HUES6 (cell line): ENCODE data around the gene XYLT1.

Experiments
- H3K27ac ChIP-seq: 2 replicates; pipeline ENCODE4 v1.7.0; 2013; ENCODE audit warnings: low read depth, mild to moderate bottlenecking, low read length, inconsistent platforms
- H3K27me3 ChIP-seq: 2 replicates; pipeline ENCODE4 v1.6.1; 2013; ENCODE audit warnings: low read length; ENCODE audit not compliant: control insufficient read depth, insufficient read depth
- H3K36me3 ChIP-seq: 2 replicates; pipeline ENCODE4 v1.6.1; 2013; ENCODE audit warnings: low read length; ENCODE audit not compliant: control insufficient read depth, insufficient read depth
- H3K4me1 ChIP-seq: 2 replicates; pipeline ENCODE4 v1.6.1; 2013; ENCODE audit warnings: low read length; ENCODE audit not compliant: control insufficient read depth, insufficient read depth
- H3K4me3 ChIP-seq: 2 replicates; pipeline ENCODE4 v1.5.1; 2013; ENCODE audit warnings: low read depth, low read length
- H3K9ac ChIP-seq: one replicate; pipeline ENCODE4 v1.6.1; 2013; ENCODE audit warnings: mild to moderate bottlenecking, low read length
- H3K9me3 ChIP-seq: 2 replicates; pipeline ENCODE4 v1.6.1; 2013; ENCODE audit warnings: low read depth, low read length; ENCODE audit not compliant: control insufficient read depth, insufficient read depth

Gene XYLT1

GRCh38 chr16:17382514-17382913, 88.2 kb downstream of the XYLT1 start:
- H3K36me3 ChIP-seq = no peaks in the 10 kb centered on the region
- no peaks in the 10 kb centered on the region for H3K27me3 ChIP-seq
- H3K4me3 ChIP-seq = no peak overlapping the region
- peaks cover 77% of the 10 kb centered on the region for H3K4me1 ChIP-seq
- no peak overlapping the region for H3K9ac ChIP-seq
- no peak overlapping the region for H3K27ac ChIP-seq
- H3K9me3 ChIP-seq = no peaks in the 10 kb centered on the region

- H3K4me1 ChIP-seq = peaks cover 71% of the 10 kb centered on the region
- no peaks in the 10 kb centered on the region for H3K36me3 ChIP-seq
- H3K27me3 ChIP-seq = no peaks in the 10 kb centered on the region
- H3K27ac ChIP-seq = no peak overlapping the region
- no peaks in the 10 kb centered on the region for H3K9me3 ChIP-seq
- H3K9ac ChIP-seq = no peak overlapping the region
- H3K4me3 ChIP-seq = no peak overlapping the region
Measured at GRCh38 chr16:17381784-17382183, 89.0 kb downstream of the XYLT1 start.

- H3K4me3 ChIP-seq = no peak overlapping the region
- peaks cover 59% of the 10 kb centered on the region for H3K4me1 ChIP-seq
- no peaks in the 10 kb centered on the region for H3K27me3 ChIP-seq
- H3K27ac ChIP-seq = no peak overlapping the region
- no peaks in the 10 kb centered on the region for H3K36me3 ChIP-seq
- H3K9ac ChIP-seq = no peak overlapping the region
- no peaks in the 10 kb centered on the region for H3K9me3 ChIP-seq
Measured at GRCh38 chr16:17380613-17381012, 90.1 kb downstream of the XYLT1 start.

- Histone ChIP-seq H3K27ac (no peak overlapping the region), H3K9ac (no peak overlapping the region), H3K4me1 (peaks cover 44% of the 10 kb centered on the region), H3K27me3 (no peaks in the 10 kb centered on the region), H3K4me3 (no peak overlapping the region), H3K36me3 (no peaks in the 10 kb centered on the region), H3K9me3 (no peaks in the 10 kb centered on the region)
Measured at GRCh38 chr16:17379121-17379571, 91.6 kb downstream of the XYLT1 start.

GRCh38 chr16:17377360-17378324, 93.1 kb downstream of the XYLT1 start:
- H3K4me3 ChIP-seq = no peak overlapping the region
- H3K4me1 ChIP-seq = peaks cover 30% of the 10 kb centered on the region
- H3K9me3 ChIP-seq = no peaks in the 10 kb centered on the region
- no peaks in the 10 kb centered on the region for H3K27me3 ChIP-seq
- no peak overlapping the region for H3K27ac ChIP-seq
- H3K9ac ChIP-seq = no peak overlapping the region
- no peaks in the 10 kb centered on the region for H3K36me3 ChIP-seq

GRCh38 chr16:17375461-17376304, 95.1 kb downstream of the XYLT1 start:
- Histone ChIP-seq H3K27me3 (no peaks in the 10 kb centered on the region), H3K36me3 (no peaks in the 10 kb centered on the region), H3K4me3 (no peak overlapping the region), H3K9me3 (no peaks in the 10 kb centered on the region), H3K9ac (no peak overlapping the region), H3K4me1 (peaks cover 29% of the 10 kb centered on the region), H3K27ac (no peak overlapping the region)

- Histone ChIP-seq H3K9ac (no peak overlapping the region), H3K4me3 (no peak overlapping the region)
Measured at GRCh38 chr16:17374668-17375255, 96.0 kb downstream of the XYLT1 start.

GRCh38 chr16:17373533-17373932, 97.2 kb downstream of the XYLT1 start:
- no peaks in the 10 kb centered on the region for H3K9me3 ChIP-seq
- no peak overlapping the region for H3K27ac ChIP-seq
- no peak overlapping the region for H3K4me3 ChIP-seq
- no peaks in the 10 kb centered on the region for H3K36me3 ChIP-seq
- no peaks in the 10 kb centered on the region for H3K27me3 ChIP-seq
- H3K4me1 ChIP-seq = peaks cover 28% of the 10 kb centered on the region
- H3K9ac ChIP-seq = no peak overlapping the region

More at GRCh38 chr16:17374668-17375255, 96.0 kb downstream of the XYLT1 start:
- Histone ChIP-seq H3K27me3 (no peaks in the 10 kb centered on the region), H3K27ac (no peak overlapping the region), H3K4me1 (peaks cover 35% of the 10 kb centered on the region), H3K36me3 (no peaks in the 10 kb centered on the region), H3K9me3 (no peaks in the 10 kb centered on the region)

GRCh38 chr16:17372386-17372785, 98.4 kb downstream of the XYLT1 start:
- Histone ChIP-seq H3K27me3 (no peaks in the 10 kb centered on the region), H3K27ac (no peak overlapping the region), H3K4me1 (peaks cover 24% of the 10 kb centered on the region), H3K4me3 (no peak overlapping the region), H3K9me3 (no peaks in the 10 kb centered on the region), H3K36me3 (no peaks in the 10 kb centered on the region), H3K9ac (no peak overlapping the region)

- H3K9ac ChIP-seq = no peak overlapping the region
- H3K9me3 ChIP-seq = no peaks in the 10 kb centered on the region
- H3K4me1 ChIP-seq = peaks cover 24% of the 10 kb centered on the region
- no peaks in the 10 kb centered on the region for H3K36me3 ChIP-seq
- no peaks in the 10 kb centered on the region for H3K27me3 ChIP-seq
- H3K4me3 ChIP-seq = no peak overlapping the region
- H3K27ac ChIP-seq = no peak overlapping the region
Measured at GRCh38 chr16:17371299-17371698, 99.5 kb downstream of the XYLT1 start.
